HL-60/S4 (cell line): ENCODE results near the gene AP1M2.
"Not testable (repeated sequence)": the region's sequence is repeated elsewhere in the genome, so short reads cannot be mapped to it uniquely, and the experiment has no call there.

Source experiments
- in situ Hi-C: fragments of 300-500 bp; cut with MboI; formaldehyde crosslinking; loops from 2 replicates; pipeline ENCODE4 v1.14.3; 2022; ENCODE audit warnings: low sequenced_read_pairs

AP1M2 gene

GRCh38 chr19:10566408-10566657 is 20.8 kb downstream of the AP1M2 start:
- in situ Hi-C loops, result no loop called here

GRCh38 chr19:10565567-10566407 is 21.3 kb downstream of the AP1M2 start, which contains the start of gene KRI1:
KRI1 (minus strand) TSS chr19:10566010; CDS start chr19:10565999, 11 bp downstream.
- in situ Hi-C loops, result no loop called here

GRCh38 chr19:10565028-10565566 is 22.0 kb downstream of the AP1M2 start:
- in situ Hi-C loops, result no loop called here

- in situ Hi-C loops, result no loop called here
These were observed 24.5 kb downstream of the AP1M2 start for GRCh38 chr19:10562609-10563008.

- in situ Hi-C loops, result no loop called here
These were observed 27.0 kb downstream of the AP1M2 start for GRCh38 chr19:10560154-10560553.

GRCh38 chr19:10557603-10558197 is 29.4 kb downstream of the AP1M2 start:
- in situ Hi-C loops, result no loop called here

GRCh38 chr19:10555610-10555973 is 31.5 kb downstream of the AP1M2 start:
- in situ Hi-C loops, result no loop called here

GRCh38 chr19:10554760-10555609 is 32.1 kb downstream of the AP1M2 start:
- in situ Hi-C loops, result no loop called here

- in situ Hi-C loops, result no loop called here
These were observed 33.1 kb downstream of the AP1M2 start for GRCh38 chr19:10553943-10554381.

- in situ Hi-C loops, result no loop called here
These were observed 33.9 kb downstream of the AP1M2 start for GRCh38 chr19:10553087-10553667.

- in situ Hi-C loops, result no loop called here
These were observed 34.5 kb downstream of the AP1M2 start for GRCh38 chr19:10552510-10553053.

GRCh38 chr19:10551698-10552301 is 35.3 kb downstream of the AP1M2 start:
- in situ Hi-C loops, result no loop called here

GRCh38 chr19:10551006-10551405 is 36.1 kb downstream of the AP1M2 start:
- in situ Hi-C loops, result not testable (repeated sequence)

- in situ Hi-C loops, result no loop called here
These were observed 36.8 kb downstream of the AP1M2 start for GRCh38 chr19:10550336-10550735.

- in situ Hi-C loops, result no loop called here
These were observed 37.4 kb downstream of the AP1M2 start for GRCh38 chr19:10549733-10550132.

- in situ Hi-C loops, result no loop called here
These were observed 38.3 kb downstream of the AP1M2 start for GRCh38 chr19:10548746-10549276.

- in situ Hi-C loops, result no loop called here
These were observed 40.3 kb downstream of the AP1M2 start for GRCh38 chr19:10546817-10547216.

GRCh38 chr19:10544753-10545251 is 42.3 kb downstream of the AP1M2 start:
- in situ Hi-C loops, result no loop called here

- in situ Hi-C loops, result no loop called here
These were observed 42.8 kb downstream of the AP1M2 start for GRCh38 chr19:10544242-10544752.
